ENCODE data around the gene MALSU1. TPM values are rescaled to one million over a fixed set of nuclear protein-coding genes. Genes with fewer than 3 reads are reported as not detected.

MALSU1 gene
- total RNA-seq, 1 donor from 2014 or later, result 48.7 TPM

GRCh38 chr7:23273141-23273599, 26.0 kb upstream of the MALSU1 start:
- no peaks in the 10 kb centered on the region for H3K4me1 ChIP-seq
- H3K4me3 ChIP-seq, result peak overlapping the region; percentile 24
- H3K27me3 ChIP-seq, result no peaks in the 10 kb centered on the region
- peak; percentile 92 for DNase-seq (ENCODE audit: low spot score)
- no peaks in the 10 kb centered on the region for H3K79me2 ChIP-seq (ENCODE audit: low read depth)
- TF ChIP-seq, protein P1, sequence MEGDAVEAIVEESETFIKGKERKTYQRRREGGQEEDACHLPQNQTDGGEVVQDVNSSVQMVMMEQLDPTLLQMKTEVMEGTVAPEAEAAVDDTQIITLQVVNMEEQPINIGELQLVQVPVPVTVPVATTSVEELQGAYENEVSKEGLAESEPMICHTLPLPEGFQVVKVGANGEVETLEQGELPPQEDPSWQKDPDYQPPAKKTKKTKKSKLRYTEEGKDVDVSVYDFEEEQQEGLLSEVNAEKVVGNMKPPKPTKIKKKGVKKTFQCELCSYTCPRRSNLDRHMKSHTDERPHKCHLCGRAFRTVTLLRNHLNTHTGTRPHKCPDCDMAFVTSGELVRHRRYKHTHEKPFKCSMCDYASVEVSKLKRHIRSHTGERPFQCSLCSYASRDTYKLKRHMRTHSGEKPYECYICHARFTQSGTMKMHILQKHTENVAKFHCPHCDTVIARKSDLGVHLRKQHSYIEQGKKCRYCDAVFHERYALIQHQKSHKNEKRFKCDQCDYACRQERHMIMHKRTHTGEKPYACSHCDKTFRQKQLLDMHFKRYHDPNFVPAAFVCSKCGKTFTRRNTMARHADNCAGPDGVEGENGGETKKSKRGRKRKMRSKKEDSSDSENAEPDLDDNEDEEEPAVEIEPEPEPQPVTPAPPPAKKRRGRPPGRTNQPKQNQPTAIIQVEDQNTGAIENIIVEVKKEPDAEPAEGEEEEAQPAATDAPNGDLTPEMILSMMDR (IDR thresholded peaks at IDR 0.05), result peak; percentile 88
- no peak for TF ChIP-seq EZH2phosphoT487 (IDR thresholded peaks at IDR 0.05)
- Mint-ChIP-seq H3K4me3 (no peak overlapping the region), H3K36me3 (no peaks in the 10 kb centered on the region), H3K4me1 (peaks cover 2% of the 10 kb centered on the region), H3K27me3 (ENCODE audit: insufficient read depth, low read depth) (peaks cover 9% of the 10 kb centered on the region), H3K9me3 (no peaks in the 10 kb centered on the region), H3K27ac (no peak overlapping the region)
- H3K4me2 ChIP-seq, result peak overlapping the region; percentile 46
- H3K27ac ChIP-seq, result no peak overlapping the region
- no peaks in the 10 kb centered on the region for H3K9me3 ChIP-seq (ENCODE audit: low read depth)
- H3K9ac ChIP-seq, result no peak overlapping the region
- peak overlapping the region; percentile 65 for H2AFZ ChIP-seq (replicated peaks)
- no peaks in the 10 kb centered on the region for H4K20me1 ChIP-seq (ENCODE audit: low read depth)
- no peaks in the 10 kb centered on the region for H3K36me3 ChIP-seq
- H3F3A ChIP-seq (ENCODE audit: low read depth), result peaks cover 4% of the 10 kb centered on the region

GRCh38 chr7:23275912-23276311, 23.2 kb upstream of the MALSU1 start:
- H3K4me3 Mint-ChIP-seq, result no peak overlapping the region
- no peaks in the 10 kb centered on the region for H3K9me3 Mint-ChIP-seq
- H3K9ac ChIP-seq, result no peak overlapping the region

GRCh38 chr7:23276376-23276775, 22.8 kb upstream of the MALSU1 start:
- Histone ChIP-seq H3K79me2 (ENCODE audit: low read depth) (no peaks in the 10 kb centered on the region), H3K36me3 (no peaks in the 10 kb centered on the region), H4K20me1 (ENCODE audit: low read depth) (no peaks in the 10 kb centered on the region), H3K27me3 (no peaks in the 10 kb centered on the region), H3K4me2 (no peak overlapping the region), H3K9me3 (ENCODE audit: low read depth) (no peaks in the 10 kb centered on the region), H2AFZ (replicated peaks) (no peak overlapping the region), H3K27ac (no peak overlapping the region), H3K4me3 (no peak overlapping the region), H3K4me1 (no peaks in the 10 kb centered on the region), H3F3A (ENCODE audit: low read depth) (peaks cover 4% of the 10 kb centered on the region), H3K9ac (no peak overlapping the region)
- H3K9me3 Mint-ChIP-seq, result no peaks in the 10 kb centered on the region
- H3K4me3 Mint-ChIP-seq, result no peak overlapping the region
- no peaks in the 10 kb centered on the region for H3K36me3 Mint-ChIP-seq
- DNase-seq (ENCODE audit: low spot score), result peak; percentile 23
- TF ChIP-seq, protein P1 (IDR thresholded peaks at IDR 0.05), result peak; percentile 39
- no peak for TF ChIP-seq EZH2phosphoT487 (IDR thresholded peaks at IDR 0.05)
- no peak overlapping the region for H3K27ac Mint-ChIP-seq
- H3K4me1 Mint-ChIP-seq, result peaks cover 2% of the 10 kb centered on the region
- H3K27me3 Mint-ChIP-seq (ENCODE audit: insufficient read depth, low read depth), result peaks cover 7% of the 10 kb centered on the region

More at GRCh38 chr7:23275912-23276311, 23.2 kb upstream of the MALSU1 start:
- H3K36me3 Mint-ChIP-seq, result no peaks in the 10 kb centered on the region
- H3K27ac Mint-ChIP-seq, result no peak overlapping the region
- no peaks in the 10 kb centered on the region for H3K27me3 ChIP-seq
- no peaks in the 10 kb centered on the region for H3K36me3 ChIP-seq
- H3K79me2 ChIP-seq (ENCODE audit: low read depth), result no peaks in the 10 kb centered on the region
- TF ChIP-seq, protein P1 (IDR thresholded peaks at IDR 0.05), result no peak
- TF ChIP-seq EZH2phosphoT487 (IDR thresholded peaks at IDR 0.05) (no peak), EZH2 (IDR thresholded peaks at IDR 0.05) (no peak)
- no peak overlapping the region for H3K4me3 ChIP-seq
- DNase-seq (ENCODE audit: low spot score), result no peak
- peaks cover 2% of the 10 kb centered on the region for H3K4me1 Mint-ChIP-seq
- peaks cover 4% of the 10 kb centered on the region for H3F3A ChIP-seq (ENCODE audit: low read depth)
- H3K9me3 ChIP-seq (ENCODE audit: low read depth), result no peaks in the 10 kb centered on the region
- no peaks in the 10 kb centered on the region for H3K4me1 ChIP-seq
- no peaks in the 10 kb centered on the region for H4K20me1 ChIP-seq (ENCODE audit: low read depth)
- H3K4me2 ChIP-seq, result no peak overlapping the region
- H3K27me3 Mint-ChIP-seq (ENCODE audit: insufficient read depth, low read depth), result peaks cover 7% of the 10 kb centered on the region
- no peak overlapping the region for H3K27ac ChIP-seq
- H2AFZ ChIP-seq (replicated peaks), result no peak overlapping the region
